Dedifferentiated amniotic fluid mesenchymal stem cell (primary cell): ENCODE results near the gene CARD6.
"Not testable (repeated sequence)": the region's sequence is repeated elsewhere in the genome, so short reads cannot be mapped to it uniquely, and the experiment has no call there.

Experiments
- DNase-seq: peaks from one replicate; pipeline ENCODE4 v3.0.0-alpha.2; 2016; ENCODE audit errors: extremely low spot score

Gene CARD6

GRCh38 chr5:40828690-40829661 lies 12.2 kb upstream of the CARD6 start:
- DNase-seq: no peak

DNA sequence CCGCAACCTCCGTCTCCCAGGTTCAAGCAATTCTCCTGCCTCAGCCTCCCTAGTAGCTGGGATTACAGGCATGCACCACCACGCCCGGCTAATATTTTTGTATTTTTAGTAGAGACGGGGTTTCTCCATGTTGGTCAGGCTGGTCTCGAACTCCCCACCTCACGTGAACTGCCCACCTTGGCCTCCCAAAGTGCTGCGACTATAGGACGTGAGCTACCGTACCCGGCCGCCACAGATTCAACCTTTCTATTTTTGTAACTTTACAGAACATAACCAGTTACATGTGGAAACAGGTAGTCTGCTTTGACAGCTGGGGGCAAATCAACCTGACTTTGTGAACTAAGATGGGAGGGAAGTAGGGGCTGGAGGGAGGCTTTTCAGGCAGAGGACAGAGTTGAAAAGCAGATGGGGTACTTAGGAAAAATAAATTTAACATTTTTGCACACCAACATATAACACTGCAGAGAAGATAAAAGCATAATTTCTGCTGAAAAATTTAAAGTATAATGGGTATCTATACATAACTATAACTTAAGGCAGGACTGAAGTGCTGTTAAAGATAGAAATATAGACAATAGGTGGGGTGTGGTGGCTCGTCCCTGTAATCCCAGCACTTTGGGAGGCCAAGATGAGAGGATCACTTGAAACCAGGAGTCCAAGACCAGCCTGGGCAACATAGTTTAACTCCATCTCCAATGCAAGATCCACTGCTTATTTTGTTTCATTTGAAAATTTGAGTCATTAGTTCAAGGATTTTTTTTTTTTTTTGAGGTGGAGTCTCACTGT lies 11.2 kb upstream of the CARD6 start:
- DNase-seq: no peak

GRCh38 chr5:40831346-40832210 lies 9.6 kb upstream of the CARD6 start:
- DNase-seq: no peak

DNA sequence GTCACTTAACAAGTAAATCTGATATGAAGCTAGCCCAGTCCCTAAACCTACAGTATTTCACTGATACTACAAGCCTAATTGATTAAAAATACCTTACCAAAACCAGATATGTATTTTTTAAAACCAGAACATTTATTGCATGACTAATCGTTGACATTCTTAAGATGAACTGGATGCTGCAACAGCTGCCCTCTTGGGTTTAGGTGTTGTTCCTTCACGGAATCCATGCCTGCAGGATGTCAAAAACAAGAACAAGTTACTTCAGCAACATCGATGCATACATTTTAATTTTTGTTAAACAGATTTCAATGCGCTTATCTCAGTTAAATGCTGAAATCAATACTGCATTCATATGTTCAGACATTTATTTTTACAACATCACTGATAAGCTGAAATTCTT lies 8.8 kb upstream of the CARD6 start:
- DNase-seq: no peak

GRCh38 chr5:40833712-40834229 lies 7.4 kb upstream of the CARD6 start:
- DNase-seq: no peak

DNA sequence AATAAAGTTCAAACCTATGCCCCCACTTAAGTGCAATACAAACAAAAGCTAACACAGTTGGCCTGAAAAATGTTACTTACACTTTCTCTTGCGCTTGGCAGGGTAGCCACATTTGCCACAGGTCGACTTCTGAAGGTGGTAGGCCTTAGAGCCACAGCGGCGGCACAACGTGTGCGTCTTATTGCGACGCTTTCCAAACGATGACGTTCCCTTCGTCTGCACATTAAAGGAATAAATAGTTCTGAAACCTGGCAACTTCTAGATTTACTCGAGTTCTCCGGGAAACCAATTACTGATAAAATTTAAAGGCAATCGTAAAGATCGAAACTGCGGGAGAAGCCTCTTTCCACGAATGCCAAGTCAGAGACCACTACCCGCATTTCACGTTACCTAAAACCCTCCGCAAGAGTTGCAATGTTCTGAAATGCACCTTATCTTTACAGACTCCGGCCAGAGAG lies 6.7 kb upstream of the CARD6 start:
- DNase-seq: peak; percentile 21

GRCh38 chr5:40834849-40835787 lies 6.0 kb upstream of the CARD6 start, which contains the start of gene RPL37:
TSS of gene RPL37 (minus strand) at chr5:40835222. CDS start at chr5:40835185, 37 bp downstream.
- peak; percentile 98 for DNase-seq

DNA sequence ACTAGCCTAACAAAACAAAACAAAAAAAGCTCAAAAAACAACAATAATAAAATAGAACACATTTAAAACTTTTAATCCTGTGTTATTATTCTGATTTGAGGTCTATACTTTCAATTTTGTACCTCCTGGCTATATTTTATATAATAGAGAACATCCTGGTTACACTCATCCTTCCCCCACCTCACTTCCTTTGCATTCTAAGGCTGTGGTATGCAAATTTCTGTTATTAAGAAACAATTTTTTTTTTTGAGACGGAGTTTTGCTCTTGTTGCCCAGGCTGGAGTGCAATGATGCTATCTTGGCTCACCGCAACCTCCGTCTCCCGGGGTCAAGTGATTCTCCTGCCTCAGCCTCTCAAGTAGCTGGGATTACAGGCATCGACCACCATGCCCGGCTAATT lies 3.1 kb upstream of the CARD6 start:
- no peak for DNase-seq

GRCh38 chr5:40842351-40842750 lies 1.2 kb downstream of the CARD6 start:
- DNase-seq: no peak

- DNase-seq: no peak
These were observed 3.4 kb downstream of the CARD6 start for GRCh38 chr5:40844565-40844964.

- DNase-seq: no peak
These were observed 5.2 kb downstream of the CARD6 start for GRCh38 chr5:40846371-40846770.

- no peak for DNase-seq
These were observed 6.4 kb downstream of the CARD6 start for GRCh38 chr5:40847525-40847924.

GRCh38 chr5:40853632-40854192 lies 12.5 kb downstream of the CARD6 start:
- DNase-seq: no peak

- DNase-seq: no peak
These were observed 19.5 kb downstream of the CARD6 start for GRCh38 chr5:40860711-40861110.

DNA sequence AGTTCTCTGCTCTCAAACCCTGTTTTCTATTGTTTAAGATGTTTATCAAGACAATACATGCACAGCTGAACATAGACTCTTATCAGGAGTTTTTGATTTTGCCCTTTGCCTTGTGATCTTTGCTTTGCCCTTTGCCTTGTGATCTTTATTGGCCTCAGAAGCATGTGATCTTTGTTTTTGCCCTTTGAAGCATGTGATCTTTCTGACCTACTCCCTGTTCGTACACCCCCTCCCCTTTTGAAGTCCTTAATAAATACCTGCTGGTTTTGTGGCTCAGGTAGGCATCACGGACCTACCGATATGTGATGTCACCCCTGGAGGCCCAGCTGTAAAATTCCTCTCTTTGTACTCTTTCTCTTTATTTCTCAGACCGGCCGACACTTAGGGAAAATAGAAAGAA lies 23.8 kb downstream of the CARD6 start:
- not testable (repeated sequence) for DNase-seq

GRCh38 chr5:40866844-40867243 lies 25.7 kb downstream of the CARD6 start:
- no peak for DNase-seq

DNA sequence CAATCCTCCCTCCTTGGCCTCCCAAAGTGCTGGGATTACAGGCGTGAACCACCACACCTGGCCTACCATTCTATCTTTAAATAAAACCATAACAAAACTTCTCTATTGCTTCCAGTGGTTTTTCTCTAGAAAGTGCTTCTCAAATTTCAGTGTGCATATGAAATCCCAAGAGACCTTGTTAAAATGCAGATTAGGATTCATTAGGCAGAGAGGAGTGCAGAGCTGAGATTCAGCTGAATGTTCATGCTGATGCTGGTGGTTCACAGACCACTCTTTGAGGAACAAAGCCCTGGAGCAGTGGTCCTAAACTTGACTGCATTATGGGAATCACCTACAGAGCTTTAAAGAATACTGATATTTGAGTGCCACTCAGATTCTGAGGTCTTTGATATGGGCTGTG lies 28.2 kb downstream of the CARD6 start:
- no peak for DNase-seq

GRCh38 chr5:40871177-40871576 lies 30.0 kb downstream of the CARD6 start:
- no peak for DNase-seq

DNA sequence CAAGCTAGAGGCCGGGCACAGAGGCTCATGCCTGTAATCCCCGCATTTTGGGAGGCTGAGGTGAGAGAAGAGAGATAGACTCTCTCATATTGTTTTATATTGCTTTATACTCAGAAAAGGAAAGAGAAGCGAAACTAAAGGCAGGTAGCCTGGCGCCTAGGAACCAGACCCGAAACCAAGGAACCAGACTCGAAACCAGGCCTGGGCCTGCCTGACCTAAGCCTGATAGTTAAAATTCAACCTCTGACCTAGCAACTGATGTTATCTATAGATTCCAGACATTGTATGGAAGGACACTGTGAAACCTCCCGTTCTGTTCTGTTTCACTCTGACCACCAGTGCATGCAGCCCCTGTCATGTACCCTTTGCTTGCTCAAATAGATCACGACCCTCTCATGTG lies 31.1 kb downstream of the CARD6 start:
- DNase-seq: not testable (repeated sequence)
